Inflammatory macrophage (primary cell): ENCODE data around the gene IQGAP1.

Experiments used
- DNase-seq, 2 donors: peaks; one replicate each; pipeline ENCODE4 v3.0.0-alpha.2; 2020 to 2022

Gene IQGAP1

GRCh38 chr15:90367576-90367975 is 20.5 kb upstream of the IQGAP1 start:
- DNase-seq: peak; percentile 79 to 88

GRCh38 chr15:90375071-90375470 is 13.0 kb upstream of the IQGAP1 start:
- no peak for DNase-seq

- DNase-seq: peak; percentile 32 to 56
Observed at GRCh38 chr15:90376789-90377188, 11.3 kb upstream of the IQGAP1 start.

- DNase-seq: no peak
Observed at GRCh38 chr15:90379263-90379662, 8.8 kb upstream of the IQGAP1 start.

DNA sequence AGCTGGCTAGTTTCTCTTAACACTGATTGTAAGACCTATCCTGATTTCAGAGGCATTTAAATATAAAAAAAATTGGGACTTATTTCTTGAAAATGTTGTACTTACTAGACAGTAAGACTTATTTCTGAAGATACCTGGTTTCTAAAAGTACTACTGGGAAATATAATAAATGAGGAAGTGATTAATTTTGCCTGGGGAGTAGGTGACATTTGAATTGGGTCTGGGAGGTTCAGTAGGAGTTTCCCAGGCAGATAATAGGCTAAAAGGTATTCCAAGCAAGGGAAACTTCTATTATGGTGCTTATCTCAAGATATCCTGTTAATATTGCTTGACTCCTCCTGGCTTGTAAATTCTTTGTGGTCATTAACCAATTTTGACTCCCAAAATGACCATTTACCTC is 6.5 kb upstream of the IQGAP1 start:
- DNase-seq: no peak

GRCh38 chr15:90382320-90382719 is 5.7 kb upstream of the IQGAP1 start:
- DNase-seq: peak; percentile 67 to 80

DNA sequence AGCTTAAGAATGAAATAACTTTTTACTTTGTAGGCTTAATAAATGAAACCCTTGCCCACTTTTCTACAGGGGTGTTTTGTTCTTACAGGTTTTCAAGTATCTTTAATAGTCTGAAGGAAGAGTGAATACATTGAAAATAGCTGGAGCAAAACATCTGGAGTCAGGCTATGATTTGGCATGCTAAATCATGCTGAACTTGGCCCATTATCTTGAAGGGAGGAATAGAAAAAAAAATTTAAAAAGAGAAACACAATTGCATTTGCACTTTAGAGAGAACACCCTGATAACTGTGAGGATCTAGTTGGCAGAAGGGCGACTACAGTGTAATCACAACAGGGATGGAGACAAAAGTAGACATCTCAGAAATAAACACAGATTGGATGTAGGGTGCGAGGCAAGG is 1.8 kb upstream of the IQGAP1 start:
- no peak for DNase-seq

DNA sequence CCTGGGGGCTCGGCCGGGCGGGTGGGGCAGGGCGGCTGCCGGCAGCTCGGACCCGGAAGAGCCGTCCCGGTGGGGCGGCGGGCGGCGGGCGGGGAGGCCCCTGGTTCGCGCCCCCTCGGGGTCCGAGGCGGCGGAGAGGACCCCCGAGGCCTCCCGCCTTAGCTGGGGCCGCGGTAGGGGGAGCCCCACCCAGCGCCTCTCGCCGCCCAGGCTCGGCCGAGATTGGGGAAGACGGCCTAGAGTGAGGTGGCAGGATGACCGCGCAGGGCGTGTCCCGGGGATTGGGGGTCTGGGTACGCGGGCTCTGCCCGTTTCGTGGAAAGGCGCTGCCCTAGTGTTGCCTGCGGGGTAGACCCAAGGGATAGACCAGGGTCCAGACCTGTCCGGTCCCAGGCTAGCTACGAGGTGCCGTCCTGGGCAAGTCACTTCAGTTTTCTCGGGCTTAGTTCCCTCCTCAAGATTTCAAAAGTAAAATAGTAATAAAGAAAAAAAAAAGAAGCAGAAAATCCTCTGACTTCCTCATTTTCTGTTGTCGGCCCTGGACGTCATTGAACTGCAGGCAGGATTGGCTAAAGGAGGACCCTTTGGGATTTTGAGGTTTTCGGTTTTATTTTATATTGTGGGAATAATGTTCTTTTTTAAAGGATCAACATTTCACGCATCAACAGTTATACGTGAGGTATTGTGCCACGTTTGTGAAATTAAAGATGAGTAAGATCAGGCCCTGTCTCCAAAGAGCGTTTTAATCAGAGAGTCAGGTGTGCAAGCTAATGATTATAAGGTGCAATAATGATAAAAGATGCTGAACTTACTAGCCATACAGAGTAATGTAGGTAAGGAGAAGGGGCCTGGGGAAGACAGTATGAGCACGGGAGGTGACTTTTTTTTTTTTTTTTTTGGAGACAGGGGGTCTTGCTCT is 679 bp downstream of the IQGAP1 start:
- DNase-seq: peak; percentile 78 to 84

GRCh38 chr15:90389513-90389912 is 1.5 kb downstream of the IQGAP1 start:
- no peak for DNase-seq

- DNase-seq: no peak
Observed at GRCh38 chr15:90393040-90393439, 5.0 kb downstream of the IQGAP1 start.

GRCh38 chr15:90394074-90394473 is 6.0 kb downstream of the IQGAP1 start:
- no peak for DNase-seq

DNA sequence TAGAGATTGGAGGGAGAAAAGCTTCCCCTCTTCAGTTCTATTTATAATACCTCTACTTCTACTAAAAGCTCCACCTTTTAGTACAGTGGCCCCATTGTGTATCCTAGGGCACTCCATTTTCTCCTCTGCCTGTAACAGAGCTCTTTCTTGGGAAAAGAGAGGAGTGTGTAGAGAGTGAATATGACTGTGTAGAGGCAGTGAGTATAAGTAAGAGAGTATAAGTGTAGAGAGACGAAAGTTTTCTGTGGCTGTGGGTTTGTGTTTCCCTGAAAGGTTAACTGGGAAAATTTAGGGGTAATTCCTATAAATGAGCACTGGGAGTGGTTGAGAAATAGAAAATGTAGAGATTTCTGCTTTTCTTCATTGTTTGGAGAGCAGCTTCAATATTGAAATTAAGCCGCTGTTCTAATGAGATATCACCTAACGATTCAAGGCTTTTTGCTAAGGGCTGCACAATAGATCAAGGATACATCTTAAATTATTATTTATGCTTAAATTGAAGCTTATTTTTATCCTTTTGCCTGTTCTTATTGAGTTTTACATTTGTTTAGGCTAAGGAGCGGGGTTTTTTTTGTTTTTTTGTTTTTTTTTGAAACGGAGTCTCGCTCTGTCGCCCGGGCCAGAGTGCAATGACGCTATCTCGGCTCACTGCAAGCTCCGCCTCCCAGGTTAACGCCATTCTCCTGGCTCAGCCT is 6.9 kb downstream of the IQGAP1 start:
- no peak for DNase-seq

- no peak for DNase-seq
Observed at GRCh38 chr15:90396321-90396720, 8.3 kb downstream of the IQGAP1 start.

DNA sequence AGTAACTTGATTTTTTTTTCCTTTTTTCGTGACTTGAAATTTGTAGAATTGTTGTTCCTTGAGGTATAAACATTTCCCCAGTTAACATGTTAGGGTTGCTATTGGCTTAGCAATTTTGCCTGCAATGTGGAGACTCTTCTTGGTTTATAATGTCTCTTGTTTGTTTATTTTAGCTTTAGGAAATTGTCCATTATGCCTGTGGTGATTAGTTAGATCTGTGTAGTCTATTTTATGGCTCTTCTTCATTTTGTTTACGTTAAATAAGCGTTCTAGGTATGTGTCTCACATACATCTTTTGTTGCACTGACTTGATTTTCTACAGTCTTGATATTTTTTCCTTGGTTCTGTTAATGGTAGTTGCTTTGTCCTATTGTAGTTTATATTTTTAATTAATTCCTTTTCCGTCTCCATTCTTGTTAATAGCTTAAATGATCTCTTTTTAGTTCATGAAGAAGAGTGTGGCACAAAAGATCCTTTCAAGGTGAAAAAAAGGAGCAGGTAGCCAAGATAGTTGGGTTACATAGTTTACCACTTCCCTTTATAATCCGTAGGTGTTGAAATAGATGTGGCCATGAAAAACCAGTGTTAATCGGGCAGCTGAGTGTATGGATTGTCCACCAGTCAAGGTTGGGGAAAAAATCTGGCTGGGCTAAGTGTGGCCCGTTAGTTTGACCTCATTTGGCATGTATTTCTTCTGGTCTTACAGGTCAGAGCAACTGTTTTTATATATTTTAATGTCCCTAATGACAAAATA is 12.1 kb downstream of the IQGAP1 start:
- peak in 1 of 2 donors; percentile 41 for DNase-seq

DNA sequence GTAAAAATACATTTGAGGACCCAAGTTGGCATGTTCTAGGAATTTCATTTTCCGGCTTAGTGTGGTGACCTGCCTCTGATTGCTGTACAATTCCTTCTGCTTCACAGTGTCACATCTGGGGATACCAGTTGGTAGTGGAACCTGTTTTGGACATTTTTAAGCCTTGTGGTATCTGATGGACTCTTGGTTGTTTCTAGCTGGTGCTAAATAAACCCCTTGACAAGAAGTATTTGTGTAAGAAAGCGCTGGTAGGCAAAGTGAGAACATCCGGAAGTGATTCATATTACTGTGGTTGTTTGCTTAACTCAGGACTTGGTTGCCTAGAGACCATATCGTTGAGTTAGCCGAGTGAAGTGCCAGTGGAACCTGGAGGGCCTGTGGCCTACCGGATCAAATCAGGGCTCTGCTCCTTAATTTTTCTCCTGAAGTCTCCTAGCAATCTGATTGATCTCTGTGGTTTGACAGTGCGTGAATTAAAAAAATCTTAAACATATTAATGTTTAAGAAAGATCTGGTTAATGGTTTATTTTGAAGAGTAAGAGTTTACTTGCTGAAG is 12.8 kb downstream of the IQGAP1 start:
- DNase-seq: peak; percentile 90 to 92

DNA sequence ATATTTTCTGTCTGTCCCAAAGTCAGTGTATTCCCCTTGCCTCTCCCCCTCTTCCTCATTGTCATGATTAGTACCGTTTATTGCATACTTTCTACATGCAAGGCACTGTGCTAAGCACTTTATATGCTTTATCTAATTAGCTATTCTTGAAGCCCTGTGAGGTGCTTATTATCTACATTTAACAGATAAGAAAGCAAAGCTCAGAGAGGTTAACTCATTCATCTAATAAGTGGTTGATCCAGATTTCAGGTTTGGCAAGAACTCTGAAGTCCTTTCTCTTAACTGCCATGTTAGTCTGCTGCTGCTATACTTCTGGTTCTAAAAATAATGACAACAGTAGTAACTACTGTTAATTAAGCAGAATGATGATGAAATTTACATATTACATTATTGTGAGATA is 13.5 kb downstream of the IQGAP1 start:
- no peak for DNase-seq

- DNase-seq: peak; percentile 84 to 92
Observed at GRCh38 chr15:90402223-90402622, 14.2 kb downstream of the IQGAP1 start.

GRCh38 chr15:90402767-90403166 is 14.7 kb downstream of the IQGAP1 start:
- DNase-seq: no peak

GRCh38 chr15:90405055-90405607 is 17.1 kb downstream of the IQGAP1 start:
- DNase-seq: no peak

DNA sequence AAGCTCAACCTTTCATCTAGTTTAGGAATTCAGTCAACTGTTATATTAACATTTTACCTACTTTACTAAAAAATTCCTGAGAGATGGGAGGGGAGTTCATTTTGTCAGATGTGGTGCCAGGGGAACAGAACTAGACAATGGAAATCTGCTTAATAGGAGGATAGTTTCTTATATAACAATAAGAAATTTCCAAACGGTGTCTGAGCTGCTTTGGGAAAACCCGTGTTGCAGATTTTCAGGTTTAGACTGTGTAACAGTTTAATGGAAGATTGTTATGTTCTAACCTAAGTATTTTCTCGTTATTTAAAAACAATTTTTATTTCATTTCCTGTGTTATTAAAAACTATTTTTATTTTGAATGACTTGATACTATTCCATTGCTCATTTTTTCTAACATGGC is 19.3 kb downstream of the IQGAP1 start:
- DNase-seq: no peak

DNA sequence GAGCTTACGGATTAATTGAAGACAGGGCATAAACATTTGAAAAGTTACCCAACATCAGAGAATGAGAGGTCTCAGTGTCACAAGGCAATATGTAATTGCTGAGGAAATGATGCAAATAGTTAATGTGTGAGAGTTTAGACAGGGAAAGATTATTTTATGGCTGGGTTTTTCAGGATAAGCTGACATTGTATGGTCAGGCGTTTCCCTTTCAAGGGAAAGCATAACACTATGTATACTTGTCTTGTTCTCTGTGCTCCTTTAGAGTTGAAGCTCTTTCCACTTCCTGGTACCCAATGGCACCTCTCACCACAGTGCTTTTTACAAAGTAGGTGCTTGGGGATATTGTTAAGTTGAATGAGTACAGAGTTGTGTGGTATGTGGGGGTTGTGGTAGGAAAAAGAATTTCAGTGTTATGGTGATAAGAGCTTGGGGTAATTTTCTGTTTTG is 19.9 kb downstream of the IQGAP1 start:
- peak; percentile 49 to 73 for DNase-seq

DNA sequence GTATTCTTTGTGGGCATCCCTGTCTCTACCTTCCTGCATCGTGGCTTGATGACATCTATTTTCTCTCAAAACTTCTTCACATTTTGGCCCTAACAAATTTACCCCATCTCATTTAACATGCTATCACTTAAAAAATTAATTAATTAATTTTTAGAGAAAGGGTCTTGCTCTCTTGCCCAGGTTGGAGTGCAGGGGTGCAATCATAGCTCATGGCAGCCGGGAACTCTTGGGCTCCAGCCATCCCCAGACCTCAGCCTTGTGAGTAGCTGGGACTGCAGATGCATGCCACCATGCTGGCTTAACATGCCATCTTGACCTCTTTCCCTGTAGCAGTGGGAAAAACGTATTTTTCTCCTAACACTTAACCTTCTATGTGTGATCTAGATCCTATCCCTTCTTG is 20.6 kb downstream of the IQGAP1 start:
- no peak for DNase-seq
